H1 (cell line): ENCODE data around the gene CDCA7L. TPM values are rescaled to one million over a fixed set of nuclear protein-coding genes. Genes with fewer than 3 reads are reported as not detected.

Source experiments
- RBBP5 ChIP-seq: IDR thresholded peaks from 2 replicates; pipeline ENCODE4 v1.7.1; 2012; ENCODE audit warnings: low read depth, mild to moderate bottlenecking, inconsistent platforms, low read length, moderate library complexity, borderline replicate concordance
- SP1 ChIP-seq: IDR thresholded peaks from 2 replicates; pipeline ENCODE4 v1.6.1; 2011; ENCODE audit warnings: low read depth, low read length
- YY1 ChIP-seq: IDR thresholded peaks from 2 replicates; pipeline ENCODE4 v1.6.1; 2011; ENCODE audit warnings: low read depth, mild to moderate bottlenecking, low read length
- polyA plus RNA-seq, 7 experiments: library from polyadenylated mRNA; depleted of rRNA in 3 of 7; stranded (reverse) in 5 of 7; unstranded in 2 of 7; fragments of >200 nt in 5 of 7; fragments of 200-250 nt in 2 of 7; gene quantifications; 1 replicate in 5 of 7; 2 replicates in 1 of 7; 4 replicates in 1 of 7; pipeline versions ENCODE4 v1.2.1 to v1.2.3, GENCODE V29; 2011 to 2013; ENCODE audit warnings: missing spikeins in 2 of 7, mixed read lengths in 2 of 7
- total RNA-seq: library from RNA; stranded (reverse); fragmentation: NEBNext Ultra II Directional; extraction: Animal tissue kit (Norgen Biotek cat#: 25700); gene quantifications from 2 replicates; pipeline ENCODE4 v1.2.1, GENCODE V29; 2021

CDCA7L gene
- total and polyA plus RNA-seq, 2 of the 8 experiments (the other 6 are each of a cell fraction or from before 2014, with no cell fraction given), result 93.8 to 168 TPM

DNA sequence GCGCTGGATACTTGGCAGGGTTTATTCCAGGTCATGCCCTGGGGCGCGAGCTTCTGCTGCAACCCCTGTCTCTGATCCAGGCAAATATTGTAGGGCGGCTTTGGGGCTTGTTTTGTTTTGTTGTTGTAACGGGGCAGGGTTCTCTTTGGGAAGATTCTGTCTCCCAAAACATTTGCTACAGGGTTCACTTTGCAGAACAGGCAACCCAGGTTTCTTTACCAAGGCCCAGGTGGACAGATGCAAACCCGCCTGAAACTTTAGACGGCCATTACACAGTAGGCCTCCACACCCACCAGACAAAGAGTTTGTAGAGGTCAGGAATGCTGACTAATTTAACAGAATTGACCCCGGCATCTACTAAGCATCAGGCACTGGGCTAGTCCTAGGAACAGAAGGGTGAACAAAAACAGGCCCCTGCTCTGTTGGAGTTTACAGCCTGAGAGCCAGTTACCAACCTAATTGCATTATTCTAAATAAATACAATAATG, 567 bp upstream of the CDCA7L start (continued):
- TF ChIP-seq SP1 (peak; percentile 7; the same call in 1 of the 2 replicates), YY1 (peak; percentile 83; the same call in 1 of the 2 replicates), RBBP5 (no peak)
